A549 (cell line): Measurements from ENCODE around the gene MTFMT. TPM values are rescaled to one million over a fixed set of nuclear protein-coding genes. Genes with fewer than 3 reads are reported as not detected.

Source experiments
- ATAC-seq, 2 experiments: fragments of 200-7000 bp in 1 of 2; fragments of >200 bp in 1 of 2; cut with Nextera tagmentation in 1 of 2; cut with Tn5 transposase in 1 of 2; 3 replicates each; pipeline versions ENCODE4 v1.8.0 to v1.9.1; 2018 to 2020; ENCODE audit warnings: mild to moderate bottlenecking in 1 of 2, moderate library complexity in 1 of 2
- CTCF ChIA-PET: fragments of 300-600 bp; sonication (Branson Sonifier 250); formaldehyde crosslinking; extraction: SDS; loops from one replicate; lab custom pipeline; 2021; ENCODE audit warnings: antibody characterized with exemption, inconsistent platforms; lab: Yijun Ruan, JAX
- POLR2A ChIA-PET: fragments of 350-600 bp; formaldehyde crosslinking; extraction: SDS; loops from one replicate; lab custom pipeline; 2021; ENCODE audit warnings: antibody characterized with exemption, inconsistent platforms; lab: Yijun Ruan, JAX
- DNase-seq, 2 experiments: peaks; one replicate each; pipeline versions ENCODE4 v3.0.0 to v3.0.0-alpha.2; 2011 to 2016; ENCODE audit warnings: low read depth in 1 of 2, low spot score in 1 of 2
- FAIRE-seq: peaks from 2 replicates; lab custom pipeline; 2011; peaks lifted over from hg19 to GRCh38; lab: Jason Lieb, UNC
- H3K27ac ChIP-seq, 2 experiments: fragments of >200 bp; sonication (Bioruptor Twin); formaldehyde crosslinking; 3 replicates each; pipeline ENCODE4 v1.5.1; 2016 to 2017
- H3K4me1 ChIP-seq: fragments of >200 bp; sonication (Bioruptor Twin); formaldehyde crosslinking; 3 replicates; pipeline ENCODE4 v1.6.1; 2016
- H3K4me2 ChIP-seq: fragments of >200 bp; sonication (Bioruptor Twin); formaldehyde crosslinking; 3 replicates; pipeline ENCODE4 v1.6.1; 2016
- H3K4me3 ChIP-seq: fragments of >200 bp; sonication (Bioruptor Twin); formaldehyde crosslinking; 3 replicates; pipeline ENCODE4 v1.5.1; 2016
- H3K9me3 ChIP-seq: fragments of >200 bp; sonication (Bioruptor Twin); formaldehyde crosslinking; 3 replicates; pipeline ENCODE4 v1.6.1; 2016
- BHLHE40 ChIP-seq: IDR thresholded peaks from 2 replicates; pipeline ENCODE4 v1.6.1; 2012; ENCODE audit warnings: low read depth, low read length, inconsistent platforms
- CBX8 ChIP-seq: fragments of 200-600 bp; sonication (generic); IDR thresholded peaks from 2 replicates; pipeline ENCODE4 v1.6.1; 2016
- CEBPB ChIP-seq, 2 experiments: fragments of >200 bp in 1 of 2; sonication (Bioruptor Twin) in 1 of 2; formaldehyde crosslinking in 1 of 2; IDR thresholded peaks; 2 replicates each; pipeline ENCODE4 v1.6.1; 2012 to 2016
- CHD4 ChIP-seq: fragments of 200-600 bp; sonication (generic); IDR thresholded peaks from 2 replicates; pipeline ENCODE4 v1.6.1; 2016; ENCODE audit warnings: antibody characterized with exemption, mild to moderate bottlenecking, borderline replicate concordance
- CTCF ChIP-seq: fragments of >200 bp; sonication (Bioruptor Twin); formaldehyde crosslinking; IDR thresholded peaks from 3 replicates; pipeline ENCODE4 v1.5.1; 2016
- EHF ChIP-seq: fragments of 250-450 bp; sonication (Bioruptor Pico); IDR thresholded peaks from 2 replicates; pipeline ENCODE4 v1.5.0; 2020; ENCODE audit warnings: mild to moderate bottlenecking
- FOSL2 ChIP-seq, 2 experiments: fragments of 450-650 bp in 1 of 2; fragments of >200 bp in 1 of 2; sonication (Bioruptor Twin) in 1 of 2; formaldehyde crosslinking; IDR thresholded peaks; 2 replicates each; pipeline versions ENCODE4 v1.5.0 to v1.6.1; 2016 to 2020; ENCODE audit warnings: mild to moderate bottlenecking in 1 of 2, moderate library complexity in 1 of 2
- HDAC2 ChIP-seq: fragments of 200-600 bp; sonication (generic); IDR thresholded peaks from 2 replicates; pipeline ENCODE4 v1.6.1; 2016
- JUN ChIP-seq, 2 experiments: fragments of >200 bp; sonication (Bioruptor Twin); formaldehyde crosslinking; IDR thresholded peaks; 2 replicates in 1 of 2; 3 replicates in 1 of 2; pipeline ENCODE4 v1.6.1; 2016 to 2017
- MAFK ChIP-seq: fragments of 450-650 bp; IDR thresholded peaks from 2 replicates; pipeline ENCODE4 v1.6.1; 2014; ENCODE audit not compliant: partially characterized antibody
- MAZ ChIP-seq: fragments of 150-350 bp; IDR thresholded peaks from 2 replicates; pipeline ENCODE4 v1.6.1; 2014; ENCODE audit warnings: antibody characterized with exemption, low read depth, low read length, borderline replicate concordance
- MYC ChIP-seq: IDR thresholded peaks from 2 replicates; pipeline ENCODE4 v1.6.1; 2012; ENCODE audit warnings: mild to moderate bottlenecking, inconsistent platforms, low read length, improper control_type of control experiment, borderline replicate concordance
- PHF8 ChIP-seq: fragments of 200-600 bp; sonication (generic); IDR thresholded peaks from 2 replicates; pipeline ENCODE4 v1.6.1; 2016; ENCODE audit warnings: low read depth, mild to moderate bottlenecking, antibody characterized with exemption, moderate library complexity, borderline replicate concordance
- POLR2AphosphoS2 ChIP-seq: conservative IDR thresholded peaks from 2 replicates; pipeline ENCODE4 v1.6.1; 2012; ENCODE audit warnings: low read length, improper control_type of control experiment, inconsistent platforms
- SMC3 ChIP-seq: fragments of >200 bp; sonication (Bioruptor Twin); formaldehyde crosslinking; IDR thresholded peaks from 3 replicates; pipeline ENCODE4 v1.6.1; 2018; ENCODE audit warnings: inconsistent platforms
- SREBF2 ChIP-seq: fragments of 450-650 bp; IDR thresholded peaks from 2 replicates; pipeline ENCODE4 v1.6.1; 2014; ENCODE audit warnings: mild to moderate bottlenecking, moderate library complexity
- WGBS: methylation state at CpG from one replicate; pipeline ENCODE4 v1.1.6; 2017; ENCODE audit errors: missing lambda C conversion rate; 5-methylcytosine and 5-hydroxymethylcytosine counted together
- polyA plus RNA-seq, 4 experiments: library from polyadenylated mRNA; depleted of rRNA in 3 of 4; stranded (reverse); fragments of >200 nt; fragmentation: RNase III in 1 of 4; extraction: RNeasy Plus Mini Kit Qiagen cat#74134 plus additional on column Dnase treatment in 1 of 4; gene quantifications; 2 replicates in 3 of 4; 3 replicates in 1 of 4; pipeline ENCODE4 v1.2.3, GENCODE V29; 2011 to 2017
- TF ChIP-seq, protein P1 (sequence below): fragments of 150-350 bp; IDR thresholded peaks from 2 replicates; pipeline ENCODE4 v1.6.1; 2014; ENCODE audit warnings: low read depth, mild to moderate bottlenecking, low read length
- TF ChIP-seq, protein P2 (sequence below): fragments of 450-650 bp; IDR thresholded peaks from 2 replicates; pipeline ENCODE4 v1.6.1; 2014; ENCODE audit warnings: antibody characterized with exemption

Gene MTFMT
- polyA plus RNA-seq, 2 of the 4 experiments (the other 2 are of a cell fraction): 21.4 to 23.4 TPM

DNA sequence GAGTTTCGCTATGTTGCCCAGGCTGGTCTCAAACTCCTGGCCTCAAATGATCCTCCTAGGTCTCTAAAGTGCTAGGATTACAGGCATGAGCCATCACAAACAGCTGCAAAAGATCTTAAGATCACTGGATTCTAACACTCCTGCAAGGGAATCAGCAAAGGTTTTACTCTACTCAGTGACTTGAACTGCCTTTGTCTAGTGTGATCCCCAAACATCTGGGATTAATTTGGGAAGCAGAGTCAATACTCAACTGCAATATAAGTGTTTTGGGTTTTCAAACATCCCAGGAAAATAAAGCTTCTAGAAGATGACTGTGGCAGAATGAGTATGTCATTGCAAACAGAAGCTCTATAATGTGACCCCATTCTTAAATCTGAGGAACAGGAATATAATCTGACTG is 47.0 kb downstream of the MTFMT start (continued):
- TF ChIP-seq EHF (CRISPR knock-in tag): no peak

GRCh38 chr15:64981812-64982431 is 47.5 kb downstream of the MTFMT start:
- POLR2A ChIA-PET: interaction anchor here (0.5 to 0.6 kb wide), 2 partner anchors 105 to 156 kb away, joined by 3 to 12 read pairs; no protein-coding TSS in a partner anchor
- Histone ChIP-seq H3K4me3 (no peak overlapping the region), H3K9me3 (no peaks in the 10 kb centered on the region), H3K4me2 (no peak overlapping the region), H3K27ac (no peak overlapping the region), H3K4me1 (peaks cover 12% of the 10 kb centered on the region)
- ATAC-seq (no peak), FAIRE-seq (no peak), DNase-seq (no peak)
- 93% methylated on average over 6 of the region's 6 CpGs for WGBS
- TF ChIP-seq CBX8 (no peak), EHF (CRISPR knock-in tag) (no peak), CTCF (no peak), PHF8 (no peak), MAFK (no peak), HDAC2 (no peak), POLR2AphosphoS2 (no peak), SREBF2 (no peak), BHLHE40 (no peak), FOSL2 (IDR thresholded peaks at IDR 0.05) (no peak), FOSL2 (CRISPR knock-in tag; IDR thresholded peaks at IDR 0.05) (no peak), MYC (no peak), CHD4 (no peak), MAZ (no peak), CEBPB (IDR thresholded peaks at IDR 0.05) (no peak), JUN (IDR thresholded peaks at IDR 0.05) (no peak)
- TF ChIP-seq, protein P1, sequence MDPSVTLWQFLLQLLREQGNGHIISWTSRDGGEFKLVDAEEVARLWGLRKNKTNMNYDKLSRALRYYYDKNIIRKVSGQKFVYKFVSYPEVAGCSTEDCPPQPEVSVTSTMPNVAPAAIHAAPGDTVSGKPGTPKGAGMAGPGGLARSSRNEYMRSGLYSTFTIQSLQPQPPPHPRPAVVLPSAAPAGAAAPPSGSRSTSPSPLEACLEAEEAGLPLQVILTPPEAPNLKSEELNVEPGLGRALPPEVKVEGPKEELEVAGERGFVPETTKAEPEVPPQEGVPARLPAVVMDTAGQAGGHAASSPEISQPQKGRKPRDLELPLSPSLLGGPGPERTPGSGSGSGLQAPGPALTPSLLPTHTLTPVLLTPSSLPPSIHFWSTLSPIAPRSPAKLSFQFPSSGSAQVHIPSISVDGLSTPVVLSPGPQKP: no peak
- TF ChIP-seq, protein P2, sequence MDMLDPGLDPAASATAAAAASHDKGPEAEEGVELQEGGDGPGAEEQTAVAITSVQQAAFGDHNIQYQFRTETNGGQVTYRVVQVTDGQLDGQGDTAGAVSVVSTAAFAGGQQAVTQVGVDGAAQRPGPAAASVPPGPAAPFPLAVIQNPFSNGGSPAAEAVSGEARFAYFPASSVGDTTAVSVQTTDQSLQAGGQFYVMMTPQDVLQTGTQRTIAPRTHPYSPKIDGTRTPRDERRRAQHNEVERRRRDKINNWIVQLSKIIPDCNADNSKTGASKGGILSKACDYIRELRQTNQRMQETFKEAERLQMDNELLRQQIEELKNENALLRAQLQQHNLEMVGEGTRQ: no peak
- CTCF ChIA-PET: interaction anchor here (1.3 kb wide), 1 partner anchor 171 kb away, joined by 3 read pairs; no protein-coding TSS in a partner anchor

DNA sequence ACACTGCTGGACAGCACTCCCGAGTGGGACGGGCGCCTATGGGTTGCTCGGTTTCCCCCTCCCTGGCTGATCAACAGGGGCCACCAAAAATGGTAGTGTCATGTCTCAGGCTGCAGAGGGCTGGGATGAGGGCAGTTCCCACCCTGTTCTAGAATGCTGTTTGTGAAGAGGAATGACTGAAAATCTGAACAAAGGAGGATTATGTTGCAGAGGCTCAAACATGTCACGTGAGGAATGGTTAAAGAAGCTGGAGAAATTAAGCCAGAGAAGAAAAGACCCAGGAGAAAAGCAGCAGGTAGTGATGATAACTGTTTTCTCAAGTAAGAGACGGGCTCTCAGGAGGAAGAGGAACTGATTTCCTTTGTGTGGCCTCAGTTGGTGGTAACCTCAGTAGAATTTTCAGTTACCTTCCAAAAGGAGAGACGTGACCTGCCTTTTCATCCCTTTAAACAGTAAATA is 50.2 kb downstream of the MTFMT start:
- Histone ChIP-seq H3K27ac (no peak overlapping the region), H3K9me3 (no peaks in the 10 kb centered on the region), H3K4me2 (no peak overlapping the region), H3K4me3 (no peak overlapping the region), H3K4me1 (no peaks in the 10 kb centered on the region)
- no peak for FAIRE-seq
- 89% methylated on average over 7 of the region's 7 CpGs for WGBS
- TF ChIP-seq, protein P2: no peak
- TF ChIP-seq SMC3: no peak
- POLR2A ChIA-PET: no interaction called here
- no peak for DNase-seq
- CTCF ChIA-PET: interaction anchor here (0.6 to 1.1 kb wide), 4 partner anchors 10 to 238 kb away, joined by 3 to 6 read pairs (median 3); no protein-coding TSS in a partner anchor
- no peak for ATAC-seq
